NCI-H2029 (cell line): ENCODE results near the gene HMG20A.

Experiments
- DNase-seq: peaks from one replicate; lab custom pipeline; 2025; lab: John Stamatoyannopoulos, UW

HMG20A gene

GRCh38 chr15:77519540-77519939, 98.9 kb downstream of the HMG20A start:
- no peak for DNase-seq

DNA sequence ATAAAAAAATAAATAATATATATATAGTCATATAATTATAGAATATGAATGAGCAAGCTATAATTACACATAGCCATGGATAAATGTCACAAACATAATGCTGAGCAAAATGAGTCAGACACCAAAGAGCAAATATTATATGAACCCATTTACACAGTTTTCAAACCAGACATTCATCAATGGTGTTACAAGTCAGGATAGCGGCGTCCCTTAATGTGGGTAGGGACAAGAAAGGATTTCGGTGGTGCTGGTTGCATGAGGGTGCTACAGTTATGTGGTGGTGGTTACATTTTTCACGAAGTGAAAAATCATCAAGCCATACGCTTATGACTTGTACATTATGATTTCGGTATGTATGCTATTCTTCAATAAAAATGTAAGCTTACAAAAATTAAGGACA, 100.5 kb downstream of the HMG20A start:
- no peak for DNase-seq

GRCh38 chr15:77525400-77525811, 104.7 kb downstream of the HMG20A start:
- no peak for DNase-seq

- DNase-seq = no peak
These were observed 105.4 kb downstream of the HMG20A start for GRCh38 chr15:77525907-77526594.

DNA sequence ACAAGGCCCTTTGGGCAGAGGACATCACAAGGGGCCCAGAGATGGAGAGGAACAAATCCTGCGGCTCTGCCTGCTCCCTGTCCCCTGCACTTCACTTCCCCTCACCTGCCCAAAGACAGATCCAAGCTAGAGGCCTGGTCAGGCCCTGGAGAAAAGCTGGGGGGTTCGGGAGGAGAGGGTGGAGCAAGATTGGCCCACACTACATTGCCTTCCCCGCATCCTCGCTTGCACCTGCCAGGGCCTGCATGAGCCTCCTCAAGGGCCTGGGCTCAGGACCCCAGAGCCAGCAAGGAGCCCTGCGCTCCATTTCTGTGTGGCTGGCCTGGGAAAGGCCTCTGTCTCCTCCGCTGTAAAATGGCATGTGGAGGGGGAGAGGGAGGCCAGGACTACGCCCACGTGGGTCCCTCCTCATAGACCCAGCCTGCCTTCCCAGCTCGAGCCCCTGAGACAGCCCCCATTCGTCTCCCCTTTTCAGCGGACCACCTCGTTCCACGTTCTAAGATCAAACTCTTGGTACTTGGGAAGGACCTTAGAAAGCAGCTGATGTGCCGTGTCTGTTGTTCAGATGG, 106.0 kb downstream of the HMG20A start:
- no peak for DNase-seq

- no peak for DNase-seq
These were observed 106.6 kb downstream of the HMG20A start for GRCh38 chr15:77527164-77527778.

DNA sequence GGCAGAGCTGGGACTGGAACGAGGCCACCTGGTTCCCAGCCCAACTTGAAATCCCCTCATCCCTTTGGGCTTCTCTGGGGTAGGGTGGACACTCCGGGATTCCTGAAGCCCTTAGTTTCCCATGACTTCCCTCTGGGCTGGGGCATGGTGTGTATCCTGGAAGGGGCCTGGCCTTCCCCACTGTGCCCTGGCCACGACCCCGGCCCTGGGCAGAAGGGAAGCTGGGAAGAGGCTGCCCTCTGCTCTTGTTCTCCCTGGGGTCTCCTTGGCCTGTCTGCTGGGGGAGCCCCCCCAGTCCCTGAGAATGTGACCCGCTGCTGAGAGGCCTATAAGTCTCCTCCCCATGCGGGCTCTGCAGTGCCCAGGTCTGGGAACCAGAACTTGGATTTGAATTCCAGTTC, 107.1 kb downstream of the HMG20A start:
- DNase-seq = no peak

- no peak for DNase-seq
These were observed 107.7 kb downstream of the HMG20A start for GRCh38 chr15:77528290-77528967.

GRCh38 chr15:77528968-77529319, 108.3 kb downstream of the HMG20A start:
- no peak for DNase-seq

- no peak for DNase-seq
These were observed 108.9 kb downstream of the HMG20A start for GRCh38 chr15:77529394-77530159.

GRCh38 chr15:77530576-77530975, 109.9 kb downstream of the HMG20A start:
- no peak for DNase-seq

DNA sequence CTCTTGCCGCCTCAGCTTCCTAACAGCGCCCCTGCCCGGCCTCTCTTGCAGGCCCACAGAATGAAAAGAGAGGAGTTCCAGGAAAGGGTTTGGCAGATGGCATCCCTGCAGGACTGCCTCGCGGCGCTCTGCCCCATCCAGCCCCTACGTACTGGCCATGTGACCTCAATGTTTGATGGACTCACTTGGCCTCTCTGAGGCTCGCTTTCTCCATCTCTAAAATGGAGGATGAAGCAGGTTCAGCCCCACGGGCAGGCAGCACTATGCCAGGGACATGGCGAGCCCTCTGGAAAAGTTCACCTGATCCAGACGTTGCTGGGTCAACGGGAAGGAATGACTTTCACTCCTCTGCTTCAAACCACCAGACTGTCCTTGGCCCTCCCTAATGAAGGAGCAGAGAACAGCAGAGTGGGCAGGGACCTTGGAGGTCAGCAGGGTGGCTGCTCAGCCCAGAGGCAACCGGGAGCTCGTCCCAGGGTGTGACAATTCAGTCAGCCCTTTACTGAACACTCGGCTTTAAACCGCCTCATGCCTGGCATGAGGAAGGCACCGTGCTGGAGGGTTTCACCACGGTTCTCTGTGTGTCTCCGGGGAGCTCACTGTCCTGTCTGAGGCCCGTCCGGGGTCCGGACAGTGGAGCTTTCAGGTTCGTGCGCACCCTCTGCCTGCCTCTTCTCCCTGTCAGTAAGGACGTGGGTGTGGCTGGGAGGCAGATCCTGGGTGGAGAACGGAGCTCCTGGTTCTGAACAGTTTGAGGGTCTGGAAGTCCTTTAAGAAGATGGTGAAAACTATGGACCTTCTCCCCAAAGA, 110.7 kb downstream of the HMG20A start:
- no peak for DNase-seq

DNA sequence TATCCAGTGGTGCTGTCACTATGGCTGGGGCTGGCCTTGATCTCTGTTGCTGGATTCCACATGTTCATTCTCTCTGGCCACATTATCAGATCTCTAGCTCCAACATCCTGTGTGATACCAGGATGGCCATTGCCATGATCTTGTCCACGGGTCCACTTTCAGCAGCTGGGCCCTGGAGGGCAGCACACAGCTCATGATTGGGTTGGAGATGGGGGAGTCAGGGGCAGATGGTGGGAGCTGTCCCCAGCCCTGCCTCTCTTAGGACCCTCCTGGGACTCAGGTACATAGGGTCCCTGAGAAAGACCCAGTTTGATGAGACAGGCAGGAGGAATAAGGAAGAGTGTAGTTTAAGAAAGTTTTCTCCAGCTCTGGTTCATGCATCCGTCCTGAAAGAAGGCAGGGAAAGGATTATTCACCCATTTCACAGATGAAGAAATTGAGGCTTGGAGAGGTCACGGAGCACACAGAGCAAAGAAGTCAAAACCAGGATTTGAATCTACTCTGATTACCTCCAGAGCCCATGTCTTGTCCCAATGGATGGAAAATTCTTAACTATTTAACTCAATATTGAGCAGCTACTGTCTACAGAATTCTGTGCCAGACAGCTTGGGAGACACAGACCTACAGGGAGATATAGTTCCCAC, 111.5 kb downstream of the HMG20A start:
- DNase-seq = no peak

DNA sequence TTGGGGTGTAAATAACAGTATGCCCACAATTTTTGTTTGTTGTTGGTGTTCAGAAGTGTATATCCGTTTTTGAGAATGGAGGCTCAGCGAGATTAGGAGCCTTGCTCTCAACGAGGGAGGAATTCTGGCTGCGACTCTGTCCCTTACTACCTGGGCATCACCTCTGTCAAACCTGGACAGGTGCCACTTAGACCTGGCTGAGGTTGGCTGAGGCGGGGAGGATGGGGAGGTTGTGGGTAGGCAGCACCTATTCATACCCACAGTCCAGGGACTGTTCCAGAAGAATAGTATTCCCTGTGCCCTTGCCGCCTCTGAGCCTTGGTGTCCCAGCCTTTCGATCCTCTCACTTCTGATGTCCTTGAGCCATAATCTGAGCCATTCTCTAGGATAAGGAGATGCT, 112.2 kb downstream of the HMG20A start:
- DNase-seq = no peak

DNA sequence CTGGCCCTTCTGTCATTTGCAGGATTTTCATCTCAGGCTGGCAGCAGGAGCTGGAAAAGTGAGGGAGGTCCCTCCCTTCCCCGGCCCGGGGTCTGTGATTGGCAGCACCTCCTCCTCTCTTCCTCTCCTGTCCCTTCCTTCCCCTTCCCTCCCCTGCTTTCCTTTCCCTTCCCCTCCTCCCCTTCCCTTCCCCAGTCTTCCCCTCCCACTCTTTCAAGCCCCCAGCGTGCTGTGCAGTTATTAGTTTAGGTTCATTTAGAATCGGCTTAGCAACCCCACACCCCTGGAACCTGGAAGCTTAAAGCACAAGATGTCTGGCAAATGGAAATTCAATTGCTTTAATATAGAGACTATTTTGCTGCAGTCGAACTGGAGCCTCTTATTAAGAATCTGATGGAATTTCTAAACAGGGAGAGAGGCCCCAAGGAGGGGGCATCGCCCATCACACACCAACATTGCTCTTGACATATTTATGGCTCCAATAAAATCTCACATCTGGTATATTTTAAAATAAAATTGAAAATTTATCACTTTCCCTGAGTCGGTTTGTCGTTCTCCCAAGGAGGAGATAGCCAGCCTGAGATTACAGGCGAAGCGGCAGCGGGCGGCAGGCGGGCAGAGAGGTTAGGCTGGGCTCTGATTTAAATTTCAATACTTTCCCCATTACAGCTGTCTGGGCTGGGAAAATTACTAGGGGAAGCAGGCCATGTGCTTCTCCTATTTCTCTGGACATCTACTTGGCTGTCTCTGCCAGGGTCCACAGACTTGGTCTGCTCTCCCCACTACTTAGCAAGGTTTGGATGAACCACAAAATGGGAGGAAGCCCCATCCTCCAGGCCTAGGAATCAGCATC, 113.1 kb downstream of the HMG20A start:
- DNase-seq = no peak
